Activated B cell treated with CpG ODN at 0.5 μM for 24 hours (primary cell): ENCODE measurements around the gene ZP1. TPM values are rescaled to one million over a fixed set of nuclear protein-coding genes. Genes with fewer than 3 reads are reported as not detected.

Source experiments
- ATAC-seq: fragments of 200-7000 bp; cut with Tn5 transposase; one replicate; pipeline ENCODE4 v1.10.0; 2021; ENCODE audit warnings: low read depth, mild to moderate bottlenecking, moderate library complexity
- CTCF ChIA-PET: fragments of 350-600 bp; sonication (Branson Sonifier 250); formaldehyde crosslinking; loops from one replicate; lab custom pipeline; 2021; ENCODE audit warnings: antibody characterized with exemption; lab: Charles Lee
- POLR2A ChIA-PET: fragments of 350-600 bp; sonication (Branson Sonifier 250); formaldehyde crosslinking; loops from one replicate; lab custom pipeline; 2021; ENCODE audit warnings: antibody characterized with exemption; lab: Charles Lee
- DNase-seq: peaks from one replicate; pipeline ENCODE4 v3.0.0; 2022
- H3K27ac Mint-ChIP-seq: one replicate; pipeline ENCODE4 v1.8.0; 2020; ENCODE audit warnings: mixed read lengths
- H3K27me3 Mint-ChIP-seq: one replicate; pipeline ENCODE4 v1.8.0; 2021; ENCODE audit warnings: mixed read lengths
- H3K36me3 Mint-ChIP-seq: one replicate; pipeline ENCODE4 v1.8.0; 2021; ENCODE audit warnings: low read depth, mixed read lengths
- H3K4me1 Mint-ChIP-seq: one replicate; pipeline ENCODE4 v1.8.0; 2021; ENCODE audit warnings: mixed read lengths
- H3K4me3 Mint-ChIP-seq: one replicate; pipeline ENCODE4 v1.8.0; 2020; ENCODE audit warnings: mild to moderate bottlenecking, mixed read lengths
- H3K9me3 Mint-ChIP-seq: one replicate; pipeline ENCODE4 v1.8.0; 2020; ENCODE audit warnings: mixed read lengths
- intact Hi-C: fragments of 100-400 bp; cut with micrococcal nuclease; formaldehyde crosslinking; loops from one replicate; pipeline ENCODE4 v1.15.1; 2024
- total RNA-seq: library from RNA; stranded (reverse); gene quantifications from 2 replicates; pipeline ENCODE4 v1.2.3, GENCODE V29; 2022
- TF ChIP-seq, protein P1 (sequence below): fragments of 200-600 bp; IDR thresholded peaks from one replicate; pipeline ENCODE4 v1.8.0; 2022; ENCODE audit warnings: antibody characterized with exemption, mild to moderate bottlenecking

Gene ZP1
- total RNA-seq, 1 donor from 2014 or later = not detected

DNA sequence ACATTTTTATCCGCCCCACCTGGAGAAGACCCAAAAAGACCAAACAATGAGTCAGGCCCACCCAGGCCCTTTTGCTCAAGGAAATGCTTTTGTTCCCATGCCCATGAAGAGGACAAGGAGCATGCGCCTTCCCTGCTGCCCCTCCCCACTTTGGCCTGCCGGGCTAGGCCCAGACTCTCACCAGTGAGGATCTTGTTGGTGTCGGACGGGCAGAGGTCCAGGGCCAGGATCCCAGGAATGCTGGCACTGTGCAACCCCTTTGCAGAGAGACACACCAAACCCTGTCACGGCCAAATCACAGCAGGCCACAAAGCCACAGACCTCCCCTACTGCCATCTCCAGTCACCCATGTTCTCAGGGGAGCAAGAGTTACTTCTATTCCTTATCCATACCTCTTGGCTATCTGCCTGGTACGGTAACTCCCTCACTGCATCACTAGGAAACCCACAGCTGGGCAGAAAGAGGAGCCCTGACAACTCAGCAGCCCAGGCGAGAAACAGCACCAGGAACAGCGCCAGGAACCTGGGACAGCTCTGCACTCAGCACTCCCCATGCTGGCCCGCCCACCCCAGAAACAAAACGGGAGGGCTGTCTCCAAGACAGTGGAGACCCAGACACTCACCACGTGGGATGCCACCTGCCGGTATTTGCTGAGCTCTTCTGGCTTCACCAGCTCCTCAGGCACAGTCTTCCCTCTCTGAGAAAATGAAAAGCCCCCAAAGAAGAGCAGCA is 33.5 kb downstream of the ZP1 start:
- Mint-ChIP-seq H3K9me3 (no peaks in the 10 kb centered on the region), H3K27me3 (no peaks in the 10 kb centered on the region), H3K4me1 (peaks cover 24% of the 10 kb centered on the region), H3K27ac (peak overlapping the region; percentile 35), H3K4me3 (no peak overlapping the region), H3K36me3 (peaks cover 87% of the 10 kb centered on the region)
- DNase-seq (no peak), ATAC-seq (no peak)
- CTCF ChIA-PET = interaction anchor here (1.4 to 4.2 kb wide), 5 partner anchors 11 to 69 kb away, joined by 3 to 34 read pairs (median 7); no protein-coding TSS in a partner anchor
- POLR2A ChIA-PET = interaction anchor here (0.6 kb wide), 1 partner anchor 164 kb away, joined by 7 read pairs; no protein-coding TSS in a partner anchor
- TF ChIP-seq, protein P1, sequence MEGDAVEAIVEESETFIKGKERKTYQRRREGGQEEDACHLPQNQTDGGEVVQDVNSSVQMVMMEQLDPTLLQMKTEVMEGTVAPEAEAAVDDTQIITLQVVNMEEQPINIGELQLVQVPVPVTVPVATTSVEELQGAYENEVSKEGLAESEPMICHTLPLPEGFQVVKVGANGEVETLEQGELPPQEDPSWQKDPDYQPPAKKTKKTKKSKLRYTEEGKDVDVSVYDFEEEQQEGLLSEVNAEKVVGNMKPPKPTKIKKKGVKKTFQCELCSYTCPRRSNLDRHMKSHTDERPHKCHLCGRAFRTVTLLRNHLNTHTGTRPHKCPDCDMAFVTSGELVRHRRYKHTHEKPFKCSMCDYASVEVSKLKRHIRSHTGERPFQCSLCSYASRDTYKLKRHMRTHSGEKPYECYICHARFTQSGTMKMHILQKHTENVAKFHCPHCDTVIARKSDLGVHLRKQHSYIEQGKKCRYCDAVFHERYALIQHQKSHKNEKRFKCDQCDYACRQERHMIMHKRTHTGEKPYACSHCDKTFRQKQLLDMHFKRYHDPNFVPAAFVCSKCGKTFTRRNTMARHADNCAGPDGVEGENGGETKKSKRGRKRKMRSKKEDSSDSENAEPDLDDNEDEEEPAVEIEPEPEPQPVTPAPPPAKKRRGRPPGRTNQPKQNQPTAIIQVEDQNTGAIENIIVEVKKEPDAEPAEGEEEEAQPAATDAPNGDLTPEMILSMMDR = no peak
- intact Hi-C loops = no loop called here

DNA sequence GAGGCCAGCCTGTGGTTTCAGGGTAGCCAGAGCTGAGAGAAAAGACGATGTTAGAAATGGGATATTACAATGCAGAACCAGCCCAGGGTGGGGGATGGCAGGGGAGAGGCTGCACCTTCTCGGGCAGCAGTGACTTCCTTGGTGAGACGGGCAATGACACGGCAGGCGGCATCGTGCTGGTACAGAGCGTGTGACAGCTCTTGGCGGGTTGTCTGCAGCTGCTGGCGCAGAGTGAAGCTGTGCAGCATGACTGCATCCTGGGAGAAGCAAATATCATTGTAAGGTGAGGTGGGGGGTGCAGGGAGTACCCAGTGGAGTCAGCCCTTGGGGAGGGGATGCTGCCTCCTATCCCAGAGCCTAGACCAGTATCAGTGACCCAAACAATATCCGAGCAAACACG is 35.3 kb downstream of the ZP1 start:
- no peak overlapping the region for H3K4me3 Mint-ChIP-seq
- H3K9me3 Mint-ChIP-seq = no peaks in the 10 kb centered on the region
- intact Hi-C loops = no loop called here
- no peak for DNase-seq
- ATAC-seq = no peak
- ChIA-PET CTCF (interaction anchor here (2.1 to 2.4 kb wide), 2 partner anchors 9 to 13 kb away, joined by 7 to 8 read pairs; no protein-coding TSS in a partner anchor), POLR2A (interaction anchor here (4.6 kb wide), 1 partner anchor 13 kb away, joined by 31 read pairs; no protein-coding TSS in a partner anchor)
- H3K4me1 Mint-ChIP-seq = peaks cover 40% of the 10 kb centered on the region
- TF ChIP-seq, protein P1 = no peak
- peaks cover 74% of the 10 kb centered on the region for H3K36me3 Mint-ChIP-seq
- no peak overlapping the region for H3K27ac Mint-ChIP-seq
- no peaks in the 10 kb centered on the region for H3K27me3 Mint-ChIP-seq

DNA sequence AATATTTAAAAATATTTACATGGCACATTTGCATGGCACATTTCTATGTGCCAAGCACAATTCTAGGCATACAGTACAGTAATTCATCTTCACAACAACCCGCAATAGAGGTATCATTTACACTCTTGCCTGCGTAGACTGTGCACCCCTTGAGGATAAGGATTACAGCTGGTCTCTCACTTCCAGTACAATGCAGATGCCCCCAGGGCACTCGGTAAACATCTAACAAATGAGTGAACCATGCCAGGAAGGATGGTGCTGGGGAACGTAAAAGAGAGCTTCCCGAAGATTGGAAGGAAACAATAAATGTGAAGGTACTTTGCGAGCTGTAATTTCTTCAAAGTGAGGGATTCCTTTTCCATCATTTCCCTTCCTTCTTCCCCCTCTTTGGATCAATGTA is 37.7 kb downstream of the ZP1 start:
- CTCF ChIA-PET = interaction anchor here (1.0 to 2.0 kb wide), 3 partner anchors 10 to 65 kb away, joined by 3 to 7 read pairs (median 4); no protein-coding TSS in a partner anchor
- H3K4me1 Mint-ChIP-seq = peaks cover 61% of the 10 kb centered on the region
- POLR2A ChIA-PET = interaction anchor here (1.0 to 4.6 kb wide), 5 partner anchors 9 to 256 kb away, joined by 3 to 31 read pairs (median 6); partner anchors contain the start of genes SLC15A3 and TMEM109
- H3K4me3 Mint-ChIP-seq = peak overlapping the region; percentile 91
- no peak for DNase-seq
- no peaks in the 10 kb centered on the region for H3K27me3 Mint-ChIP-seq
- intact Hi-C loops = no loop called here
- H3K9me3 Mint-ChIP-seq = peaks cover 3% of the 10 kb centered on the region
- peaks cover 53% of the 10 kb centered on the region for H3K36me3 Mint-ChIP-seq
- TF ChIP-seq, protein P1 = no peak
- no peak for ATAC-seq
- peak overlapping the region; percentile 77 for H3K27ac Mint-ChIP-seq

DNA sequence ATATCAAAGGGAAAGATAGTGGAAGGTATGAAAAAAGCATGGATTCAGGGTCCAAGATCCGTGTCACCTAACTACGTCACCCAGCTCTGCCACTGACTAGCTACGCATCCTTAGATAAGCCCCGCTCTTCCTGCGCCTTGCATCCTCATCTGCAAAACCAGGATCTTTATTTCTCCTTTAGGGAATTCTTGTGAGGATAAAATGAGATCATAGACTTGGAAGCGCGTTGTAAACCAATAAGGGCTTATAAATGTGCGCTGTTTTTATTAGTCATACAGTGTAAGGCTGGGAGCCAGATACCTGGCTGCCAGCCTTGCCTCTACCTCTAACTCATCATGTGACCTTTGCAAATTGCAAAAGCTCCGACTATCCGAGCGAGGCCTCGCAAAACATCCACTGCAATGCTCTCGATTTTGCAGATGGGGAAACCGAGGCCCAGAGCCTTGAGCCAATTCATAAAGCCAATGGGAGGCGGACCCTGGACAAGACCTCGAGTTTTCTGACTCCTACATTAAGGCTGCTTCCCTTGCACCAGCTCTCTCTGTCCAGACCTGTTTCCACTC is 38.3 kb downstream of the ZP1 start:
- ATAC-seq (no peak), DNase-seq (no peak)
- Mint-ChIP-seq H3K4me1 (peaks cover 67% of the 10 kb centered on the region), H3K9me3 (peaks cover 3% of the 10 kb centered on the region), H3K27ac (peak overlapping the region; percentile 77), H3K27me3 (no peaks in the 10 kb centered on the region), H3K4me3 (peak overlapping the region; percentile 91), H3K36me3 (peaks cover 47% of the 10 kb centered on the region)
- TF ChIP-seq, protein P1 = no peak
- ChIA-PET CTCF (interaction anchor here (1.0 to 2.0 kb wide), 2 partner anchors 10 to 65 kb away, joined by 3 to 7 read pairs; no protein-coding TSS in a partner anchor), POLR2A (interaction anchor here (0.6 to 4.6 kb wide), 8 partner anchors 8 to 272 kb away, joined by 3 to 31 read pairs (median 4); partner anchors contain the start of genes SLC15A3 and TMEM109)
- intact Hi-C loops = loop anchor here (1.0 to 2.0 kb wide), 3 partner anchors 10 to 256 kb away; partner anchors contain the start of gene VPS37C
